ENCODE data around the gene CAPN7.

DNA sequence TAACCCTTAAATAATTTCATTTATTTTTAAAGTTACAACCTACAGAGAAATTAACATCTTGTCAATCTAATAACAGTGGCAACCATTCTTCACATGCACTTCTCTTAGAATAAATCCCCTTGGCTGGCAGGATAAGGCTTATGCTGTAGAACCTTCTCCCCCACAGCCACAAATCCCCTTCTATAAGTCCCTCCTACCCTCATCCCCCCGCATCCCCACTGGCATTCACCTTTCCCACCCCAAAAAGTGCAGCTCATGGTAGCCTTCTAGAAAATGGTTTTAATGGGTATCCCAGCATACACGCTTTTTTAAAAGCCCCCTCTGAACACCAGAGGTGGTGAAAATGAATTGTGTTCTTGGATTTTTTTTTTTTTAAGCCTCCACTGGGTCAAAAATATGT lies 49.2 kb downstream of the CAPN7 start:
- TF ChIP-seq, protein P1, sequence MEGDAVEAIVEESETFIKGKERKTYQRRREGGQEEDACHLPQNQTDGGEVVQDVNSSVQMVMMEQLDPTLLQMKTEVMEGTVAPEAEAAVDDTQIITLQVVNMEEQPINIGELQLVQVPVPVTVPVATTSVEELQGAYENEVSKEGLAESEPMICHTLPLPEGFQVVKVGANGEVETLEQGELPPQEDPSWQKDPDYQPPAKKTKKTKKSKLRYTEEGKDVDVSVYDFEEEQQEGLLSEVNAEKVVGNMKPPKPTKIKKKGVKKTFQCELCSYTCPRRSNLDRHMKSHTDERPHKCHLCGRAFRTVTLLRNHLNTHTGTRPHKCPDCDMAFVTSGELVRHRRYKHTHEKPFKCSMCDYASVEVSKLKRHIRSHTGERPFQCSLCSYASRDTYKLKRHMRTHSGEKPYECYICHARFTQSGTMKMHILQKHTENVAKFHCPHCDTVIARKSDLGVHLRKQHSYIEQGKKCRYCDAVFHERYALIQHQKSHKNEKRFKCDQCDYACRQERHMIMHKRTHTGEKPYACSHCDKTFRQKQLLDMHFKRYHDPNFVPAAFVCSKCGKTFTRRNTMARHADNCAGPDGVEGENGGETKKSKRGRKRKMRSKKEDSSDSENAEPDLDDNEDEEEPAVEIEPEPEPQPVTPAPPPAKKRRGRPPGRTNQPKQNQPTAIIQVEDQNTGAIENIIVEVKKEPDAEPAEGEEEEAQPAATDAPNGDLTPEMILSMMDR (conservative IDR thresholded peaks at IDR 0.05 in 1 of 2, IDR thresholded peaks at IDR 0.05 in 1 of 2; ENCODE audit: low read depth in 1 of 2, low read length in 2 of 2), result no peak
- TF ChIP-seq EZH2 (IDR thresholded peaks at IDR 0.05; ENCODE audit: low read length, missing control alignments), result no peak

Measured in fibroblast of lung (primary cell).